ENCODE measurements around the gene TMC7.

- TF ChIP-seq ELF4 (IDR thresholded peaks at IDR 0.05) (no peak), SUZ12 (IDR thresholded peaks at IDR 0.05) (no peak)
Measured at GRCh38 chr16:18969050-18969854, 14.5 kb upstream of the TMC7 start.
